OCI-LY7 (cell line): Measurements from ENCODE around the gene MGAT4C.

ENCODE experiments used
- EZH2phosphoT487 ChIP-seq: fragments of 200-600 bp; sonication (generic); IDR thresholded peaks from 2 replicates; pipeline ENCODE4 v1.6.1; 2018; ENCODE audit warnings: low read depth, borderline replicate concordance, mild to moderate bottlenecking, mixed run types, antibody characterized with exemption, low read length, moderate library complexity, mixed read lengths
- TF ChIP-seq, protein P1 (sequence below): fragments of 200-600 bp; sonication (generic); conservative IDR thresholded peaks from 2 replicates; pipeline ENCODE4 v1.5.1; 2014; ENCODE audit warnings: mild to moderate bottlenecking, antibody characterized with exemption, low read length, moderate library complexity, mixed read lengths

DNA sequence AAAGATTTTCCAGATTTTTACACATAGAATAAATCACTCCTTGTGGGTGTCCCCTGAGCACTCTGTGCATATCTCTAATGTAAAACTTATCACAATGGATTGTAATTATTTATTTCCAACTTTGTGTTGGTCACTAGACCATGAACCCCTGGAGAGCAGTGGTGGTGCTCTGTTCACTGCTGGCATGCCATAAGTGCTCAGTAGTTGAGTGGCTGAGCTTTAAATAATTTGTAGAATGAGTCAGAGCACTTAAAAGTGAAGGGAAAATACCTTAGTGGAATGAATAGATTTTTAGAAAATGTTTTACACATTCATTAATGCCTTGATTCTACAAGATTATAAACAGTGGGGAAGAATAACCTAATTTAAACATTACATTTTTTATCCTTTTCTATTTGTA lies 6.3 kb downstream of the MGAT4C start:
- TF ChIP-seq, protein P1, sequence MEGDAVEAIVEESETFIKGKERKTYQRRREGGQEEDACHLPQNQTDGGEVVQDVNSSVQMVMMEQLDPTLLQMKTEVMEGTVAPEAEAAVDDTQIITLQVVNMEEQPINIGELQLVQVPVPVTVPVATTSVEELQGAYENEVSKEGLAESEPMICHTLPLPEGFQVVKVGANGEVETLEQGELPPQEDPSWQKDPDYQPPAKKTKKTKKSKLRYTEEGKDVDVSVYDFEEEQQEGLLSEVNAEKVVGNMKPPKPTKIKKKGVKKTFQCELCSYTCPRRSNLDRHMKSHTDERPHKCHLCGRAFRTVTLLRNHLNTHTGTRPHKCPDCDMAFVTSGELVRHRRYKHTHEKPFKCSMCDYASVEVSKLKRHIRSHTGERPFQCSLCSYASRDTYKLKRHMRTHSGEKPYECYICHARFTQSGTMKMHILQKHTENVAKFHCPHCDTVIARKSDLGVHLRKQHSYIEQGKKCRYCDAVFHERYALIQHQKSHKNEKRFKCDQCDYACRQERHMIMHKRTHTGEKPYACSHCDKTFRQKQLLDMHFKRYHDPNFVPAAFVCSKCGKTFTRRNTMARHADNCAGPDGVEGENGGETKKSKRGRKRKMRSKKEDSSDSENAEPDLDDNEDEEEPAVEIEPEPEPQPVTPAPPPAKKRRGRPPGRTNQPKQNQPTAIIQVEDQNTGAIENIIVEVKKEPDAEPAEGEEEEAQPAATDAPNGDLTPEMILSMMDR, result no peak
- no peak for TF ChIP-seq EZH2phosphoT487
